H9 (cell line): ENCODE data around the gene GLRX. TPM values are rescaled to one million over a fixed set of nuclear protein-coding genes. Genes with fewer than 3 reads are reported as not detected.

Experiments used
- DNase-seq: peaks from one replicate; pipeline ENCODE4 v3.0.0-alpha.2; 2017
- H2AFZ ChIP-seq: one replicate; pipeline ENCODE4 v1.6.1; 2013; ENCODE audit warnings: mild to moderate bottlenecking, low read length, control low read depth, moderate library complexity
- H2AK5ac ChIP-seq: 2 replicates; pipeline ENCODE4 v1.6.1; 2013; ENCODE audit warnings: low read length, control low read depth, mixed read lengths; ENCODE audit not compliant: insufficient read length
- H2BK120ac ChIP-seq: one replicate; pipeline ENCODE4 v1.6.1; 2013; ENCODE audit warnings: low read depth, mild to moderate bottlenecking, low read length, control low read depth, inconsistent platforms; ENCODE audit not compliant: poor library complexity, severe bottlenecking
- H2BK12ac ChIP-seq: 2 replicates; pipeline ENCODE4 v1.6.1; 2013; ENCODE audit warnings: low read length, control low read depth, mixed read lengths, low read depth; ENCODE audit not compliant: insufficient read length
- H2BK15ac ChIP-seq: 2 replicates; pipeline ENCODE4 v1.6.1; 2013; ENCODE audit warnings: low read depth, low read length, control low read depth
- H2BK20ac ChIP-seq: one replicate; pipeline ENCODE4 v1.6.1; 2013; ENCODE audit warnings: low read depth, mild to moderate bottlenecking, low read length, control low read depth, inconsistent platforms; ENCODE audit not compliant: poor library complexity, severe bottlenecking
- H2BK5ac ChIP-seq: 2 replicates; pipeline ENCODE4 v1.6.1; 2013; ENCODE audit warnings: low read length, control low read depth, mixed read lengths; ENCODE audit not compliant: insufficient read length
- H3K14ac ChIP-seq: 2 replicates; pipeline ENCODE4 v1.6.1; 2013; ENCODE audit warnings: low read length, control low read depth; ENCODE audit not compliant: insufficient read depth
- H3K18ac ChIP-seq: 2 replicates; pipeline ENCODE4 v1.6.1; 2013; ENCODE audit warnings: low read depth, mild to moderate bottlenecking, mixed read lengths, low read length, control low read depth; ENCODE audit not compliant: insufficient read length
- H3K23ac ChIP-seq: 2 replicates; pipeline ENCODE4 v1.6.1; 2013; ENCODE audit warnings: low read length, control low read depth, mixed read lengths, low read depth; ENCODE audit not compliant: insufficient read length
- H3K23me2 ChIP-seq: 2 replicates; pipeline ENCODE4 v1.6.1; 2013; ENCODE audit warnings: low read depth, mild to moderate bottlenecking, mixed read lengths, low read length, control low read depth; ENCODE audit not compliant: insufficient read length, poor library complexity, severe bottlenecking
- H3K27ac ChIP-seq: 2 replicates; pipeline ENCODE4 v1.5.1; 2013; ENCODE audit warnings: low read length, control low read depth, mixed read lengths, low read depth; ENCODE audit not compliant: insufficient read length
- H3K27me3 ChIP-seq: 2 replicates; pipeline ENCODE4 v1.6.1; 2013; ENCODE audit warnings: low read length, control low read depth, inconsistent platforms; ENCODE audit not compliant: insufficient read depth
- H3K4ac ChIP-seq: 2 replicates; pipeline ENCODE4 v1.6.1; 2013; ENCODE audit warnings: low read depth, mild to moderate bottlenecking, control low read depth, inconsistent platforms, low read length, moderate library complexity
- H3K4me1 ChIP-seq: 2 replicates; pipeline ENCODE4 v1.6.1; 2013; ENCODE audit warnings: low read length, control low read depth, inconsistent platforms; ENCODE audit not compliant: insufficient read depth
- H3K4me2 ChIP-seq: 2 replicates; pipeline ENCODE4 v1.6.1; 2013; ENCODE audit warnings: low read length, control low read depth, mixed read lengths; ENCODE audit not compliant: insufficient read length, insufficient read depth
- H3K56ac ChIP-seq: 2 replicates; pipeline ENCODE4 v1.6.1; 2013; ENCODE audit warnings: low read depth, mild to moderate bottlenecking, mixed read lengths, low read length, control low read depth; ENCODE audit not compliant: insufficient read length
- H3K79me1 ChIP-seq: 2 replicates; pipeline ENCODE4 v1.6.1; 2013; ENCODE audit warnings: low read depth, mild to moderate bottlenecking, moderate library complexity, low read length, control low read depth, inconsistent platforms; ENCODE audit not compliant: insufficient read depth, poor library complexity, severe bottlenecking
- H3K79me2 ChIP-seq: 2 replicates; pipeline ENCODE4 v1.6.1; 2013; ENCODE audit warnings: low read length, control low read depth, inconsistent platforms; ENCODE audit not compliant: insufficient read depth
- H3K9ac ChIP-seq: 2 replicates; pipeline ENCODE4 v1.6.1; 2013; ENCODE audit warnings: low read length, control low read depth, mixed read lengths; ENCODE audit not compliant: insufficient read length; ENCODE audit errors: extremely low read depth
- H3K9me3 ChIP-seq: one replicate; pipeline ENCODE4 v1.6.1; 2013; ENCODE audit warnings: low read depth, low read length, inconsistent platforms; ENCODE audit not compliant: control insufficient read depth
- H3T11ph ChIP-seq: one replicate; pipeline ENCODE4 v1.6.1; 2013; ENCODE audit warnings: mild to moderate bottlenecking, low read length, control low read depth, inconsistent platforms
- H4K20me1 ChIP-seq: one replicate; pipeline ENCODE4 v1.6.1; 2013; ENCODE audit not compliant: control insufficient read depth, insufficient read length, insufficient read depth
- H4K5ac ChIP-seq: 2 replicates; pipeline ENCODE4 v1.6.1; 2013; ENCODE audit warnings: low read depth, mild to moderate bottlenecking, mixed read lengths, low read length, control low read depth; ENCODE audit not compliant: insufficient read length
- H4K8ac ChIP-seq: replicated peaks from 2 replicates; pipeline ENCODE4 v1.6.1; 2013; ENCODE audit warnings: low read length, control low read depth, mixed read lengths, low read depth; ENCODE audit not compliant: insufficient read length
- H4K91ac ChIP-seq: 2 replicates; pipeline ENCODE4 v1.6.1; 2013; ENCODE audit warnings: low read depth, mild to moderate bottlenecking, moderate library complexity, mixed read lengths, low read length, control low read depth; ENCODE audit not compliant: insufficient read length
- H3K27ac Mint-ChIP-seq, 3 experiments: 2 replicates in 2 of 3; 3 replicates in 1 of 3; pipeline ENCODE4 v1.8.0; 2020 to 2021; ENCODE audit warnings: mixed read lengths in 3 of 3, mild to moderate bottlenecking in 1 of 3, moderate library complexity in 1 of 3
- H3K27me3 Mint-ChIP-seq: 2 replicates; pipeline ENCODE4 v1.8.0; 2021; ENCODE audit warnings: low read depth, mild to moderate bottlenecking, moderate library complexity, mixed read lengths
- H3K36me3 Mint-ChIP-seq, 3 experiments: 2 replicates in 2 of 3; 3 replicates in 1 of 3; pipeline ENCODE4 v1.8.0; 2020 to 2021; ENCODE audit warnings: low read depth in 3 of 3, mixed read lengths in 3 of 3; ENCODE audit not compliant: insufficient read depth in 1 of 3
- H3K4me1 Mint-ChIP-seq, 2 experiments: 2 replicates each; pipeline ENCODE4 v1.8.0; 2020; ENCODE audit warnings: mixed read lengths in 2 of 2
- H3K4me3 Mint-ChIP-seq, 2 experiments: 2 replicates in 1 of 2; 3 replicates in 1 of 2; pipeline ENCODE4 v1.8.0; 2020 to 2021; ENCODE audit warnings: mild to moderate bottlenecking in 2 of 2, mixed read lengths in 2 of 2, moderate library complexity in 1 of 2
- H3K9me3 Mint-ChIP-seq, 2 experiments: 2 replicates in 1 of 2; 3 replicates in 1 of 2; pipeline ENCODE4 v1.8.0; 2020; ENCODE audit warnings: mild to moderate bottlenecking in 2 of 2, mixed read lengths in 2 of 2, moderate library complexity in 1 of 2
- CTCF ChIP-seq: fragments of 200-600 bp; sonication (generic); conservative IDR thresholded peaks from 3 replicates; pipeline ENCODE4 v1.8.0; 2021; ENCODE audit warnings: antibody characterized with exemption, mild to moderate bottlenecking
- WGBS: extraction: QIAGEN DNeasy Blood & Tissue Kit; methylation state at CpG from one replicate; pipeline ENCODE4 v1.1.7; 2013; ENCODE audit warnings: missing lambda C conversion rate, low lambda C conversion rate, mixed read lengths; ENCODE audit not compliant: insufficient read length; ENCODE audit errors: extremely low coverage; 5-methylcytosine and 5-hydroxymethylcytosine counted together
- total RNA-seq: library from RNA; stranded (reverse); gene quantifications from 2 replicates; pipeline ENCODE4 v1.2.1, GENCODE V29; 2021

Gene GLRX
- total RNA-seq, 1 experiment from 2014 or later: 13.8 TPM

GRCh38 chr5:95806687-95807086 lies 15.8 kb downstream of the GLRX start:
- no peak overlapping the region for H3K4ac ChIP-seq
- no peaks in the 10 kb centered on the region for H3K27me3 Mint-ChIP-seq
- H3K36me3 Mint-ChIP-seq: no peaks in the 10 kb centered on the region

More at GRCh38 chr5:95806687-95807086, 15.8 kb downstream of the GLRX start:
- Mint-ChIP-seq H3K4me1 (peaks cover 33 to 35% of the 10 kb centered on the region in 2 experiments), H3K4me3 (no peak overlapping the region), H3K9me3 (no peaks in the 10 kb centered on the region), H3K27ac (no peak overlapping the region)
- Histone ChIP-seq H3K9ac (no peak overlapping the region), H2BK15ac (no peak overlapping the region), H2AK5ac (no peak overlapping the region), H3K9me3 (no peaks in the 10 kb centered on the region), H4K20me1 (no peaks in the 10 kb centered on the region), H3K14ac (no peak overlapping the region), H2BK12ac (no peak overlapping the region), H3K27me3 (no peaks in the 10 kb centered on the region), H4K8ac (no peak overlapping the region), H3K79me2 (no peaks in the 10 kb centered on the region), H4K5ac (no peak overlapping the region), H3K4me1 (peaks cover 2% of the 10 kb centered on the region), H3K23ac (no peak overlapping the region), H3K56ac (no peak overlapping the region), H3K4me2 (no peak overlapping the region), H2BK5ac (no peak overlapping the region), H2BK120ac (no peak overlapping the region), H3K23me2 (no peaks in the 10 kb centered on the region), H3K79me1 (no peaks in the 10 kb centered on the region), H2AFZ (no peak overlapping the region), H2BK20ac (no peak overlapping the region), H3K27ac (no peak overlapping the region), H3T11ph (no peak overlapping the region), H3K18ac (no peak overlapping the region), H4K91ac (no peak overlapping the region)
- DNase-seq: no peak
- WGBS: no CpG with 5 or more reads among the region's 7 CpGs
- no peak for TF ChIP-seq CTCF
